T-helper 22 cell (primary cell): Measurements from ENCODE around the gene CMTM5.
A peak's percentile ranks its signal among the peaks of the same experiment; 100 is the strongest.

Experiments used
- DNase-seq: peaks from one replicate; pipeline ENCODE4 v3.0.0-alpha.2; 2020; ENCODE audit warnings: low read depth

CMTM5 gene

GRCh38 chr14:23376482-23377197 lies at the start of gene CMTM5:
Gene CMTM5, plus strand, starts transcription at chr14:23377046. Its CDS starts 206 bp downstream, at chr14:23377252.
- no peak for DNase-seq

GRCh38 chr14:23327947-23328744 lies 48.7 kb upstream of the CMTM5 start:
- DNase-seq: peak; percentile 27

GRCh38 chr14:23335623-23336022 lies 41.2 kb upstream of the CMTM5 start:
- no peak for DNase-seq

- no peak for DNase-seq
Measured at GRCh38 chr14:23339506-23340268, 37.2 kb upstream of the CMTM5 start.

- no peak for DNase-seq
Measured at GRCh38 chr14:23344481-23344880, 32.4 kb upstream of the CMTM5 start.

GRCh38 chr14:23345987-23346692 lies 30.7 kb upstream of the CMTM5 start:
- no peak for DNase-seq

- DNase-seq: no peak
Measured at GRCh38 chr14:23346693-23347405, 30.0 kb upstream of the CMTM5 start.

- no peak for DNase-seq
Measured at GRCh38 chr14:23347406-23348296, 29.2 kb upstream of the CMTM5 start.

- no peak for DNase-seq
Measured at GRCh38 chr14:23348297-23348655, 28.6 kb upstream of the CMTM5 start.

GRCh38 chr14:23349156-23349845 lies 27.5 kb upstream of the CMTM5 start:
- DNase-seq: no peak

- no peak for DNase-seq
Measured at GRCh38 chr14:23351681-23352505, 25.0 kb upstream of the CMTM5 start.

GRCh38 chr14:23352506-23353432 lies 24.1 kb upstream of the CMTM5 start, which contains the start of gene SLC22A17:
Gene SLC22A17, minus strand, starts transcription at chr14:23352887.
- peak; percentile 45 for DNase-seq

- no peak for DNase-seq
Measured at GRCh38 chr14:23353433-23353780, 23.4 kb upstream of the CMTM5 start.

GRCh38 chr14:23354990-23355389 lies 21.9 kb upstream of the CMTM5 start:
- no peak for DNase-seq

- DNase-seq: no peak
Measured at GRCh38 chr14:23355871-23356435, 20.9 kb upstream of the CMTM5 start.

GRCh38 chr14:23356662-23357061 lies 20.2 kb upstream of the CMTM5 start:
- no peak for DNase-seq

GRCh38 chr14:23357261-23357660 lies 19.6 kb upstream of the CMTM5 start:
- DNase-seq: no peak
